ENCODE results near the gene PDE4D.

GRCh38 chr5:59655693-59656309, 237.7 kb downstream of the PDE4D start:
- TF ChIP-seq POLR2A (IDR thresholded peaks at IDR 0.05; ENCODE audit: low read depth, low read length) (no peak), POLR2AphosphoS5 (IDR thresholded peaks at IDR 0.05; ENCODE audit: low read depth, low read length) (no peak), TAF1 (IDR thresholded peaks at IDR 0.05; ENCODE audit: borderline replicate concordance, low read depth, low read length) (no peak)
